Measurements from ENCODE around the gene SEC14L3. TPM values are rescaled to one million over a fixed set of nuclear protein-coding genes. Genes with fewer than 3 reads are reported as not detected.

SEC14L3 gene
- total RNA-seq, 1 experiment from 2014 or later, result not detected

DNA sequence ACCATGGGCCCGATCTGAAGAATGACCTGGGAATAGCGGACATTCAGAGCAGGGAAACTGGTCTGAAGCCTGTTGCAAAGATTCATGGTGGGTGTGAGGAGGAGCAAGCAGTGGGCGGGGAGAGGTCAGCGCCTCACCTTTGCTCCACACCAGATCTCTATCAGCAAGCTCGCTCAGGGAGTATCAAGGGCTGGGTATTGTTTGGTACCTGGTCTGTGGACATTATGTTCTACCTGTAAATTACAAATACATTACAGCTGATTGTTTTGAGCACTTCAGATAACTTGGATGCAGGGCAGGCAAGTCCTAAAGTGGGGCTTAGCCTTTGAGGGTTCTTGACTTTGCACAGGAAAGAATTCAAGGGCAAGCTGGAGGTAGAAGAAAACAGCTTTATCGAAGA lies 44.5 kb upstream of the SEC14L3 start:
- Mint-ChIP-seq H3K4me1 (ENCODE audit: low read depth, unreplicated experiment) (peaks cover 9% of the 10 kb centered on the region), H3K9me3 (ENCODE audit: unreplicated experiment) (no peaks in the 10 kb centered on the region), H3K36me3 (ENCODE audit: insufficient read depth, unreplicated experiment) (no peaks in the 10 kb centered on the region), H3K27ac (ENCODE audit: unreplicated experiment) (no peak overlapping the region), H3K27me3 (ENCODE audit: insufficient read depth, unreplicated experiment) (peaks cover 3% of the 10 kb centered on the region), H3K4me3 (ENCODE audit: unreplicated experiment) (no peak overlapping the region)
- no TSS peak for BruUV-seq (replicated peaks)
- Histone ChIP-seq H3K27me3 (replicated peaks; ENCODE audit: control insufficient read depth, insufficient read depth, low read length) (no peaks in the 10 kb centered on the region), H3K4me3 (ENCODE audit: low read depth, low read length) (no peak overlapping the region), H3K4me1 (no peaks in the 10 kb centered on the region), H3K36me3 (ENCODE audit: control insufficient read depth, insufficient read depth, low read length) (no peaks in the 10 kb centered on the region), H3K9me3 (no peaks in the 10 kb centered on the region)
- ChIA-PET CTCF (no interaction called here), POLR2A (no interaction called here)
- TF ChIP-seq, protein P1, sequence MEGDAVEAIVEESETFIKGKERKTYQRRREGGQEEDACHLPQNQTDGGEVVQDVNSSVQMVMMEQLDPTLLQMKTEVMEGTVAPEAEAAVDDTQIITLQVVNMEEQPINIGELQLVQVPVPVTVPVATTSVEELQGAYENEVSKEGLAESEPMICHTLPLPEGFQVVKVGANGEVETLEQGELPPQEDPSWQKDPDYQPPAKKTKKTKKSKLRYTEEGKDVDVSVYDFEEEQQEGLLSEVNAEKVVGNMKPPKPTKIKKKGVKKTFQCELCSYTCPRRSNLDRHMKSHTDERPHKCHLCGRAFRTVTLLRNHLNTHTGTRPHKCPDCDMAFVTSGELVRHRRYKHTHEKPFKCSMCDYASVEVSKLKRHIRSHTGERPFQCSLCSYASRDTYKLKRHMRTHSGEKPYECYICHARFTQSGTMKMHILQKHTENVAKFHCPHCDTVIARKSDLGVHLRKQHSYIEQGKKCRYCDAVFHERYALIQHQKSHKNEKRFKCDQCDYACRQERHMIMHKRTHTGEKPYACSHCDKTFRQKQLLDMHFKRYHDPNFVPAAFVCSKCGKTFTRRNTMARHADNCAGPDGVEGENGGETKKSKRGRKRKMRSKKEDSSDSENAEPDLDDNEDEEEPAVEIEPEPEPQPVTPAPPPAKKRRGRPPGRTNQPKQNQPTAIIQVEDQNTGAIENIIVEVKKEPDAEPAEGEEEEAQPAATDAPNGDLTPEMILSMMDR (IDR thresholded peaks at IDR 0.05; ENCODE audit: insufficient read depth in 1 of 2, low read depth in 1 of 2, low read length in 1 of 2, severe bottlenecking in 1 of 2, unreplicated experiment in 1 of 2), result no peak
- no peak for DNase-seq
- intact Hi-C loops (cut with micrococcal nuclease; ENCODE audit: unreplicated experiment), result no loop called here

GRCh38 chr22:30514252-30514651 lies 42.4 kb upstream of the SEC14L3 start:
- no peaks in the 10 kb centered on the region for H3K9me3 Mint-ChIP-seq (ENCODE audit: unreplicated experiment)
- Histone ChIP-seq H3K27me3 (replicated peaks; ENCODE audit: control insufficient read depth, insufficient read depth, low read length) (no peaks in the 10 kb centered on the region), H3K4me1 (no peaks in the 10 kb centered on the region), H3K9me3 (no peaks in the 10 kb centered on the region), H3K4me3 (ENCODE audit: low read depth, low read length) (no peak overlapping the region), H3K36me3 (ENCODE audit: control insufficient read depth, insufficient read depth, low read length) (no peaks in the 10 kb centered on the region)
- H3K27me3 Mint-ChIP-seq (ENCODE audit: insufficient read depth, unreplicated experiment), result no peaks in the 10 kb centered on the region
- H3K36me3 Mint-ChIP-seq (ENCODE audit: insufficient read depth, unreplicated experiment), result no peaks in the 10 kb centered on the region
- intact Hi-C loops (cut with micrococcal nuclease; ENCODE audit: unreplicated experiment), result no loop called here
- BruUV-seq (replicated peaks), result no TSS peak
- no peak for DNase-seq
- H3K27ac Mint-ChIP-seq (ENCODE audit: unreplicated experiment), result no peak overlapping the region
- TF ChIP-seq, protein P1 (IDR thresholded peaks at IDR 0.05; ENCODE audit: insufficient read depth in 1 of 2, low read depth in 1 of 2, low read length in 1 of 2, severe bottlenecking in 1 of 2, unreplicated experiment in 1 of 2), result no peak
- H3K4me1 Mint-ChIP-seq (ENCODE audit: low read depth, unreplicated experiment), result peaks cover 9% of the 10 kb centered on the region
- CTCF ChIA-PET, result no interaction called here
- H3K4me3 Mint-ChIP-seq (ENCODE audit: unreplicated experiment), result no peak overlapping the region
- POLR2A ChIA-PET, result no interaction called here

- Histone ChIP-seq H3K4me1 (no peaks in the 10 kb centered on the region), H3K4me3 (ENCODE audit: low read depth, low read length) (no peak overlapping the region), H3K36me3 (ENCODE audit: control insufficient read depth, insufficient read depth, low read length) (no peaks in the 10 kb centered on the region), H3K27me3 (replicated peaks; ENCODE audit: control insufficient read depth, insufficient read depth, low read length) (no peaks in the 10 kb centered on the region), H3K9me3 (no peaks in the 10 kb centered on the region)
- no TSS peak for BruUV-seq (replicated peaks)
- no peaks in the 10 kb centered on the region for H3K27me3 Mint-ChIP-seq (ENCODE audit: insufficient read depth, unreplicated experiment)
- H3K4me1 Mint-ChIP-seq (ENCODE audit: low read depth, unreplicated experiment), result peaks cover 9% of the 10 kb centered on the region
- ChIA-PET POLR2A (no interaction called here), CTCF (interaction anchor here (0.7 kb wide), 1 partner anchor 244 kb away, joined by 3 read pairs; no protein-coding TSS in a partner anchor)
- no peak overlapping the region for H3K27ac Mint-ChIP-seq (ENCODE audit: unreplicated experiment)
- TF ChIP-seq, protein P1 (IDR thresholded peaks at IDR 0.05; ENCODE audit: insufficient read depth in 1 of 2, low read depth in 1 of 2, low read length in 1 of 2, severe bottlenecking in 1 of 2, unreplicated experiment in 1 of 2), result no peak
- H3K4me3 Mint-ChIP-seq (ENCODE audit: unreplicated experiment), result no peak overlapping the region
- H3K9me3 Mint-ChIP-seq (ENCODE audit: unreplicated experiment), result no peaks in the 10 kb centered on the region
- intact Hi-C loops (cut with micrococcal nuclease; ENCODE audit: unreplicated experiment), result no loop called here
- H3K36me3 Mint-ChIP-seq (ENCODE audit: insufficient read depth, unreplicated experiment), result no peaks in the 10 kb centered on the region
- no peak for DNase-seq
Observed at GRCh38 chr22:30513462-30513861, 41.6 kb upstream of the SEC14L3 start.
